Measurements from ENCODE around the gene FLVCR1.

FLVCR1 gene

DNA sequence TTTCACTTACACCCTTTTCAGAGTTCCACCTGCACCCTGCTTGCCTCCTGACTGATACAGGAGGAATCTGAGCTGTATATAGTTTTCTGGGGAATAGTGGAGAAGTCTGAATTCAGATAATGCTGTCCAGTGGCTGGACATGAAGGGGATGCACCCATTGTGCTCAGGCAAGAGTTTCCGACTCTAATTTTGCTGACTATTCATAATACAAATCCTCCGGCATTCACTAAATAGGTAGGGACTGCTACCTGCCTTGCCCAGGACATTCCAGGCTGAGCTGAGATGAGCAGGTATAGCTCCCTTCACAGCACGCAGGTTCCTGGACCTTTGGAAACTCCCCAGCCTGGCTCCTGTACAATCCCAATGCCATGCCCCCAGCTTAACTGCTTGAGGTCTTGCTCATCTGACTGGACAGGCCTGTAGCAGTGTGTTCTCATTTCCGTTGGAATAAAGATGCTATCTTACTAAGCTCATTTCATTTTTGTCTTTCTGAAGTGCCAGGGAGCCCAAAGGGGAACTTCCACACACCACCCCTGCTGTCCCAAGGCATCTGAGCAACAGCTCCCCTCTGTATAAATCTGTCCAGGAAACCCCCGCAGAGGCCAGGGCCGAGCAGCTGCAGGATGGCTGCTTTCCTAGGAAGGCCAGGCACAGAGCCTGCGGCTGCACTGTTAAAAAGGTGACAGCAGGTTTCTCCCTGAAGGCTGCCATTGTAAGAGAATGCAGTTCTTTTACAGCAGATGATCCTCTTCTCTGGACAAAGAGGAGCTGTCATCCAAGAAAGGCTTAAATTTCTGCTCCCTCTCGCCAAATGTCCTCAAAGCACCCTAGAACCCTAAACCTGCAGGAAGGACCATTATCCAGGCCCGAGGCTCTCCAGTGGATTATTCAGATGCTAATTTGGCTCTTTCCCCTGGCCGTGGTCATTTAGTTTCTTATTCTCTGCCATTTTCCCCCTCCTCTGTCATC is 70.5 kb downstream of the FLVCR1 start:
- H3K27me3 ChIP-seq (ENCODE audit: control insufficient read depth in 1 of 2, insufficient read depth in 2 of 2, low read length in 2 of 2) = no peaks in the 10 kb centered on the region
- no peaks in the 10 kb centered on the region for H3K36me3 ChIP-seq (ENCODE audit: control insufficient read depth in 2 of 2, insufficient read depth in 2 of 2, low read length in 2 of 2)
- no peaks in the 10 kb centered on the region for H3K9me3 ChIP-seq (ENCODE audit: control insufficient read depth in 2 of 2, low read length in 2 of 2)
- no peak overlapping the region for H3K9ac ChIP-seq (ENCODE audit: low read length in 2 of 2)
- H3K4me3 ChIP-seq (ENCODE audit: low read length in 2 of 2) = no peak overlapping the region
- no peak overlapping the region for H3K27ac ChIP-seq (ENCODE audit: low read length)
- H3K4me1 ChIP-seq (ENCODE audit: control insufficient read depth, insufficient read depth, low read length) = peaks cover 5% of the 10 kb centered on the region

DNA sequence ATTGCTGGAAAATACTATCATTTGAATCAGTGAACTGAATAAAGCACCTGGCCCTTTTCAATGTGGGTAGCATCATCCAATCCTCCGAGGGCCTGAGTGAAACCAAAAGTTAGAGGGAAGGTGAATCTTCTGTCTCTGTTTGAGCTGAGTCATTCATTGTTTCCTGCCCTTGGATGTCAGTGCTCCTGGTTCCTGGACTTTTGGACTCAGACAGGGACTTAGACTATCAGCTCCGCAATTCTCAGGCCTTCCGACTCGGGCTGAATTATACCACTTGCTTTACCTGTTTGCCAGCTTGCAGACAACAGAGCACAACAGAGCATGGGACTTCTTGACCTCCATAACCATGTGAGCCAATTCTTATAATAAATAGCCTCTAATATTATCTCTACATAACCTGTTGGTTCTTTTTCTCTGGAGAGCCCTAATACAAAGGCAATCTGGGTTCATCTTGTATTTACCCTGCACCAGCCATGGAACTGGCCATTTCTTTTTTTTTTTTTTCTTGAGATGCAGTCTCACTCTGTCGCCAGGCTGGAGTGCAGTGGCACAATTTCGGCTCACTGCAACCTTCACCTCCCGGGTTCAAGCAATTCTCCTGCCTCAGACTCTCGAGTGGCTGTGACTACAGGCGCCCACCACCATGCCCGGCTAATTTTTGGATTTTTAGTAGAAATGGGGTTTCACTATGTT is 73.1 kb downstream of the FLVCR1 start:
- no peaks in the 10 kb centered on the region for H3K9me3 ChIP-seq (ENCODE audit: control insufficient read depth in 2 of 2, low read length in 2 of 2)
- no peak overlapping the region for H3K27ac ChIP-seq (ENCODE audit: low read length)
- H3K27me3 ChIP-seq (ENCODE audit: control insufficient read depth in 1 of 2, insufficient read depth in 2 of 2, low read length in 2 of 2) = no peaks in the 10 kb centered on the region
- H3K36me3 ChIP-seq (ENCODE audit: control insufficient read depth in 2 of 2, insufficient read depth in 2 of 2, low read length in 2 of 2) = no peaks in the 10 kb centered on the region
- H3K9ac ChIP-seq (ENCODE audit: low read length in 2 of 2) = no peak overlapping the region
- no peak overlapping the region for H3K4me3 ChIP-seq (ENCODE audit: low read length in 2 of 2)
- H3K4me1 ChIP-seq (ENCODE audit: control insufficient read depth, insufficient read depth, low read length) = no peaks in the 10 kb centered on the region

DNA sequence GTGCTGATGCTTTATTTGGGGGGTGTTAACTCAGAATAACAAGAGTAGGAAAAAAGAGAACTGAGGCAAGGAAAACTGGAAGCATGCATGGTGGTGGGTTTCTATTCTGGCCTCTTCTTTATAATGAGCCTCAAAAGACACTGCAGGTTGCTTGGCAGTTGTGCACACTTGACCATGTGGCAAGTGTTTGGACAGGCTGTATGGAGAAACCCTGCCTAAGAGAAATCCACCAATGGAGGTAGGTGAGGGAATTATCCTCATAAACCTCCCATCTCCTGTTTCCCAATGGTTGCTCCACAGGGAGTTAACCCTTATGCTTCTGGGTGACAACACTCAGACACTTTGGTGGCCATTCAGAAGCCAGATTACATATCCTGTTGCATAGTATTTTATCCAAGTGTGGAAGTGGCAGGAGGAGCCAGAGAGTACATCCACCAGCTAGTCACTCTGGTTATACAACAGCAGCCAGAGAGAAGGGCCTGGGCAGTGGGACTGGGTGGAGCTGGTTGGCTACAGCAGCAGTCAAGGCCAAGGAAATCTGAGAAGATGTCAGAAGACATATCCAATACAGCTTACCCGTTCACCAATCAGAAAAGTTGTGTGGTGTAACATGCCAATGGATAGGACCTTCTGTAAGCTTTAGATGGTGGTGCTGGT is 75.9 kb downstream of the FLVCR1 start:
- no peaks in the 10 kb centered on the region for H3K27me3 ChIP-seq (ENCODE audit: control insufficient read depth in 1 of 2, insufficient read depth in 2 of 2, low read length in 2 of 2)
- no peaks in the 10 kb centered on the region for H3K36me3 ChIP-seq (ENCODE audit: control insufficient read depth in 2 of 2, insufficient read depth in 2 of 2, low read length in 2 of 2)
- no peak overlapping the region for H3K9ac ChIP-seq (ENCODE audit: low read length in 2 of 2)
- no peak overlapping the region for H3K4me3 ChIP-seq (ENCODE audit: low read length in 2 of 2)
- H3K9me3 ChIP-seq (ENCODE audit: control insufficient read depth in 2 of 2, low read length in 2 of 2) = peaks cover 0 to under 1% of the 10 kb centered on the region in 2 donors
- H3K27ac ChIP-seq (ENCODE audit: low read length) = no peak overlapping the region
- H3K4me1 ChIP-seq (ENCODE audit: control insufficient read depth, insufficient read depth, low read length) = no peaks in the 10 kb centered on the region

DNA sequence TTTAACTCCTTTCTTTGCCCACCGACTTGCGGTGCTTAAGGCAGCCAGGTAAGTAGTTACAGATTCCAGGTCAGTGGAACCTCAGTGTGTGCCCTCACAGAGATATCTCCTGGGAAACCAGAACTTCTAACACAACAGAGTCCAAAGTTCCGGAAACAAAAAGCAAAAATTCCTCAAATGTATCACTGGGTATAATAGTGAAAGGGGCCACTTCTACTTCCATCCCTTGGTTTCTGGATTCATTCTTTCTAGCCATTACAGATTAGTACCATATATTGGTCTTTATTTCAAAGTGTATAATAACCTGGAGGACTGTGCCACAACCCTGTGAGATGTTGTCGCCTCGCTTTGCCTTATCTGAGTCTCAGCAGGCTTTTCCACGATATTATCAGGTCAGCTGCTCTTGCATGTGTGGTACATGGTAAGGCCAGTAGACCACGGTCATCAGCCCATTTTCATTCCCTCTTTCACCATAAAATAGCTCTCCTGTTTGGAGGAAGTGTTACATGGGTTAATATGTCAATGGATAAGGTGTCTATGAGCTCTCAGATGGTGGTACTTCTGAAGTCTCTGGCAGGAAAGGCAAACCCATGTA is 77.4 kb downstream of the FLVCR1 start:
- Histone ChIP-seq H3K27me3 (ENCODE audit: control insufficient read depth in 1 of 2, insufficient read depth in 2 of 2, low read length in 2 of 2) (no peaks in the 10 kb centered on the region), H3K36me3 (ENCODE audit: control insufficient read depth in 2 of 2, insufficient read depth in 2 of 2, low read length in 2 of 2) (no peaks in the 10 kb centered on the region), H3K9me3 (ENCODE audit: control insufficient read depth in 2 of 2, low read length in 2 of 2) (peaks cover 0 to 6% of the 10 kb centered on the region in 2 donors), H3K4me3 (ENCODE audit: low read length in 2 of 2) (no peak overlapping the region), H3K9ac (ENCODE audit: low read length in 2 of 2) (no peak overlapping the region), H3K4me1 (ENCODE audit: control insufficient read depth, insufficient read depth, low read length) (no peaks in the 10 kb centered on the region), H3K27ac (ENCODE audit: low read length) (no peak overlapping the region)

DNA sequence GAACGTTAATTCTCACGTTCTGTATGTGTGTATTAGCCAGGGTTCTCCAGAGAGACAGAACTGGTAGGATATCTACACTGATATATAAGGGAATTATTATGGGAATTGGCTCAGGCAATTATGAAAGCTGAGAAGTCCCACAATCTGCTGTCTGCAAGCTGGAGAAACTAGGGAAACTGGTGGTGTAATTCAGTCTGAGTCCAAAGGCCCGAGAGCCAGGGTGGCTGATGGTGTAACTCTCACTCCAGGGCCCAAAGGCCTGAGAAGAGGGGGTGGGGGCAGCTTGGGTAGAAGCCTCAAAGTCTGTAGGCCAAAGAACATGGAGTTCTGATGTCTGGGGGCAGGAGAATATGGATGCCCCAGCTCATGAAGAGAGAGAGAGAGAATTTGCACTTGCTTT is 79.0 kb downstream of the FLVCR1 start:
- Histone ChIP-seq H3K4me3 (ENCODE audit: low read length in 2 of 2) (no peak overlapping the region), H3K9me3 (ENCODE audit: control insufficient read depth in 2 of 2, low read length in 2 of 2) (peaks cover 0 to 9% of the 10 kb centered on the region in 2 donors)

DNA sequence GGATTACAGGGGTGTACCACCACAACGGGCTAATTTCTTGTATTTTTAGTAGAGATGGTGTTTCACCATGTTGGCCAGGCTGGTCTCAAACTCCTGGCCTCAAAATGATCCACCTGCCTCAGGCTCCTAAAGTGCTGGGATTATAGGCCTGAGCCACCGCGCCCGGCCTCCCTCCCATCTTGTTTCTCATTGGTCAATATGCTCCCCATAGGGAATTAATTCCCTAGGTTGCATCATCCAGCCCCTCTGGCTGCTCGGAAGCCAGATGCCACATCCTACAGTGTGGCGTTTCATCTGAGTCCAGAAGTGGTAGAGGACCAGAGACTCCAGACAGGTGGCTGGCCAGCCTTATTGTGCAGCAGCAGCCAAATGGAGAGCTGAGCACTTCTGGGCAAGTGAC is 80.8 kb downstream of the FLVCR1 start:
- no peak overlapping the region for H3K9ac ChIP-seq (ENCODE audit: low read length in 2 of 2)
- H3K36me3 ChIP-seq (ENCODE audit: control insufficient read depth in 2 of 2, insufficient read depth in 2 of 2, low read length in 2 of 2) = no peaks in the 10 kb centered on the region
- H3K27me3 ChIP-seq (ENCODE audit: control insufficient read depth in 1 of 2, insufficient read depth in 2 of 2, low read length in 2 of 2) = no peaks in the 10 kb centered on the region
- H3K4me3 ChIP-seq (ENCODE audit: low read length in 2 of 2) = no peak overlapping the region
- peaks cover 0 to 9% of the 10 kb centered on the region in 2 donors for H3K9me3 ChIP-seq (ENCODE audit: control insufficient read depth in 2 of 2, low read length in 2 of 2)
- H3K4me1 ChIP-seq (ENCODE audit: control insufficient read depth, insufficient read depth, low read length) = no peaks in the 10 kb centered on the region
- no peak overlapping the region for H3K27ac ChIP-seq (ENCODE audit: low read length)

More for the DNA sequence above, 79.0 kb downstream of the FLVCR1 start:
- H3K9ac ChIP-seq (ENCODE audit: low read length in 2 of 2) = no peak overlapping the region
- no peak overlapping the region for H3K27ac ChIP-seq (ENCODE audit: low read length)
- no peaks in the 10 kb centered on the region for H3K36me3 ChIP-seq (ENCODE audit: control insufficient read depth in 2 of 2, insufficient read depth in 2 of 2, low read length in 2 of 2)
- H3K27me3 ChIP-seq (ENCODE audit: control insufficient read depth in 1 of 2, insufficient read depth in 2 of 2, low read length in 2 of 2) = no peaks in the 10 kb centered on the region
- no peaks in the 10 kb centered on the region for H3K4me1 ChIP-seq (ENCODE audit: control insufficient read depth, insufficient read depth, low read length)

DNA sequence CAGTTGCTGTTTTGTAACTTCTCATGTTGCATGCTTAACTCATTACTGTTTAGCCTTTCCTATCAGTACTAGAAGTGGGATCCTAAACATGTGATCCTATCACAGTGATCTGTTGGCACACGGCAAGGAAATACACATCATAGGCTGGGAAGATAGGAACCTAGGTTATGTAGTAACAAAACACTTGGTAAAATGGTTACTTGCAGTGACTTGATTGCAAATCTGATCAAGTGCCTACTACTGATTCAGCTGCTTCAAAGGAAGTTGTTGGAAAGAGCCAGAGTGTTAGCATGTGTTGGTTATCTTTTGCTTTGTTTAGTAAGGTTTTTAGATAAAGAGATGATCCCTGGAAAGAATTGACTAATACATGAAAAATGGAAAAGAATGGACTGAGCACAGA is 83.4 kb downstream of the FLVCR1 start:
- Histone ChIP-seq H3K9me3 (ENCODE audit: control insufficient read depth in 2 of 2, low read length in 2 of 2) (peaks cover 0 to 9% of the 10 kb centered on the region in 2 donors), H3K4me1 (ENCODE audit: control insufficient read depth, insufficient read depth, low read length) (no peaks in the 10 kb centered on the region), H3K9ac (ENCODE audit: low read length in 2 of 2) (no peak overlapping the region), H3K27me3 (ENCODE audit: control insufficient read depth in 1 of 2, insufficient read depth in 2 of 2, low read length in 2 of 2) (no peaks in the 10 kb centered on the region), H3K36me3 (ENCODE audit: control insufficient read depth in 2 of 2, insufficient read depth in 2 of 2, low read length in 2 of 2) (no peaks in the 10 kb centered on the region), H3K27ac (ENCODE audit: low read length) (no peak overlapping the region), H3K4me3 (ENCODE audit: low read length in 2 of 2) (no peak overlapping the region)

DNA sequence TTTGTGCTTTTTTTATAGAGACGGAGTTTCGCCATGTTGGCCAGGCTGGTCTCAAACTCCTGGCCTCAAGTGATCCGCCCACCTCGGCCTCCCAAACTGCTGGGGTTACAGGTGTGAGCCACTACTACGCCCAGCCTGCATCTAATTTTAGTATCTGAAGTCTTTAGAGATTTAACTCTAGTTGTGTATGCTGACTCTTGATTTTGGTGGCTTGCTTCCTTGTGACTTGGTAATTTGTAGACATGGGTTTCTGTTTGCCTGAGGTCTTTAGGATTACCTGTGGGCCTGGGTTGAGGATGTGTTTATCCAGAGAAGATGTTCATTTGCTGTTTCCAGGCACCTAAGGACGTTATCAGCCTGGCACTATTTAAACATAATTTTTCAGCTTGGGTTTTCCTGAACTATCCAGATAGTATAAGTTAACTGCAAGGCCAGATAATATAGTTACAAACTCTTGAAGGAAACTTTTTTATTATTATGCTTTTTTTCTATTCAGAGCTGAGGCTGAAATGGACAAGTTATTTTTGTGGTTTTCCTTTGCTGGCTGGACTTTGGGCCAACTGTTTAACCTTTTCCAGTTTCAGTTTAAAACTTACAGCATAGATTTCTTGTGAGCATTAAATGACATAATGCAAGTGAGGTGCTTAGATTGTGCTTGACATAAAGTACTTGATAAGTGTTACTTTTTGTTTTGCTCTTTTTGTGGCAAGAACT is 84.8 kb downstream of the FLVCR1 start:
- Histone ChIP-seq H3K27me3 (ENCODE audit: control insufficient read depth in 1 of 2, insufficient read depth in 2 of 2, low read length in 2 of 2) (no peaks in the 10 kb centered on the region), H3K4me3 (ENCODE audit: low read length in 2 of 2) (no peak overlapping the region), H3K27ac (ENCODE audit: low read length) (no peak overlapping the region), H3K36me3 (ENCODE audit: control insufficient read depth in 2 of 2, insufficient read depth in 2 of 2, low read length in 2 of 2) (no peaks in the 10 kb centered on the region), H3K9me3 (ENCODE audit: control insufficient read depth in 2 of 2, low read length in 2 of 2) (peaks cover 0 to 9% of the 10 kb centered on the region in 2 donors), H3K9ac (ENCODE audit: low read length in 2 of 2) (no peak overlapping the region), H3K4me1 (ENCODE audit: control insufficient read depth, insufficient read depth, low read length) (no peaks in the 10 kb centered on the region)

DNA sequence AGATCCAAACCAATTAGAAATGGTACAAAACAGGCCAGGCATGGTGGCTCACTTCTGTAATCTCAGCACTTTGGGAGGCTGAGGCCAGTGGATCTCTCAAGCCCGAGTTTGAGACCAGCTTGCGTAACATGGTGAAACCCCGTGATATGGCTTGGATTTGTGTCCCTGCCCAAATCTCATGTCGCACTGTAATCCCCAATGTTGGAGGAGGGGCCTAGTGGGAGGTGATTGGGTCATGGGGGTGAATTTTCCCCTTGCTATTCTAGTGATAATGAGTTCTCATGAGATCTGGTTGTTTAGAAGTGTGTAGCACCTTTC is 85.3 kb downstream of the FLVCR1 start:
- Histone ChIP-seq H3K4me1 (ENCODE audit: control insufficient read depth, insufficient read depth, low read length) (no peaks in the 10 kb centered on the region), H3K9ac (ENCODE audit: low read length in 2 of 2) (no peak overlapping the region), H3K27me3 (ENCODE audit: control insufficient read depth in 1 of 2, insufficient read depth in 2 of 2, low read length in 2 of 2) (no peaks in the 10 kb centered on the region), H3K9me3 (ENCODE audit: control insufficient read depth in 2 of 2, low read length in 2 of 2) (peaks cover 0 to 9% of the 10 kb centered on the region in 2 donors), H3K4me3 (ENCODE audit: low read length in 2 of 2) (no peak overlapping the region), H3K36me3 (ENCODE audit: control insufficient read depth in 2 of 2, insufficient read depth in 2 of 2, low read length in 2 of 2) (no peaks in the 10 kb centered on the region), H3K27ac (ENCODE audit: low read length) (no peak overlapping the region)

Data from stomach smooth muscle (tissue), 2 donors.